ENCODE measurements around the gene CEP128. TPM values are rescaled to one million over a fixed set of nuclear protein-coding genes. Genes with fewer than 3 reads are reported as not detected.

CEP128 gene
- total RNA-seq, 4 donors from 2014 or later, result 13.9 to 18.1 (median 16.0) TPM

- no peaks in the 10 kb centered on the region for H3K9me3 ChIP-seq
- no peak for DNase-seq
- TF ChIP-seq CTCF (IDR thresholded peaks at IDR 0.05) (no peak), POLR2A (IDR thresholded peaks at IDR 0.05) (no peak)
- 66 to 75% methylated on average over 2 of the region's 2 CpGs for WGBS, 2 donors
- H3K27me3 ChIP-seq, result no peaks in the 10 kb centered on the region
- intact Hi-C loops (cut with DNase I), result no loop called here
- peaks cover 69 to 81% of the 10 kb centered on the region in 2 donors for H3K4me1 ChIP-seq
- H3K27ac ChIP-seq, result peak overlapping the region; percentile 73 to 94 (median 83)
- no peak overlapping the region for H3K4me3 ChIP-seq (replicated peaks in 1 of 3)
- H3K36me3 ChIP-seq, result no peaks in the 10 kb centered on the region
Observed at GRCh38 chr14:80982711-80983110, 41.2 kb upstream of the CEP128 start.

GRCh38 chr14:80981673-80982072 lies 40.1 kb upstream of the CEP128 start:
- no peak overlapping the region for H3K4me3 ChIP-seq (replicated peaks in 1 of 3)
- intact Hi-C loops (cut with DNase I), result no loop called here
- DNase-seq, result peak in 1 of 2 donors; percentile 29
- H3K27me3 ChIP-seq, result no peaks in the 10 kb centered on the region
- no peaks in the 10 kb centered on the region for H3K36me3 ChIP-seq
- no peak for TF ChIP-seq CTCF (IDR thresholded peaks at IDR 0.05)
- TF ChIP-seq POLR2A (IDR thresholded peaks at IDR 0.05), result no peak
- peak overlapping the region; percentile 73 to 94 (median 83) for H3K27ac ChIP-seq
- 70 to 79% methylated on average over 7 of the region's 7 CpGs for WGBS, 2 donors
- H3K4me1 ChIP-seq, result peaks cover 69 to 84% of the 10 kb centered on the region in 2 donors
- H3K9me3 ChIP-seq, result no peaks in the 10 kb centered on the region

- peak in 1 of 2 donors; percentile 33 for TF ChIP-seq POLR2A (IDR thresholded peaks at IDR 0.05)
- TF ChIP-seq CTCF (IDR thresholded peaks at IDR 0.05), result no peak
- peaks cover 71 to 84% of the 10 kb centered on the region in 2 donors for H3K4me1 ChIP-seq
- H3K4me3 ChIP-seq (replicated peaks in 1 of 3), result no peak overlapping the region
- H3K9me3 ChIP-seq, result no peaks in the 10 kb centered on the region
- H3K36me3 ChIP-seq, result no peaks in the 10 kb centered on the region
- no peak for DNase-seq
- peak overlapping the region; percentile 73 to 94 (median 83) for H3K27ac ChIP-seq
- WGBS, 2 donors, result 45 to 61% methylated on average over 3 of the region's 3 CpGs
- H3K27me3 ChIP-seq, result no peaks in the 10 kb centered on the region
- intact Hi-C loops (cut with DNase I), result no loop called here
Observed at GRCh38 chr14:80981156-80981555, 39.6 kb upstream of the CEP128 start.

GRCh38 chr14:80979951-80980350 lies 38.4 kb upstream of the CEP128 start:
- Histone ChIP-seq H3K27ac (peak overlapping the region; percentile 73 to 94 (median 83)), H3K4me1 (peaks cover 78 to 90% of the 10 kb centered on the region in 2 donors), H3K27me3 (no peaks in the 10 kb centered on the region), H3K36me3 (no peaks in the 10 kb centered on the region), H3K4me3 (replicated peaks in 1 of 3) (no peak overlapping the region), H3K9me3 (no peaks in the 10 kb centered on the region)
- DNase-seq, result no peak
- WGBS, 2 donors, result 52 to 59% methylated on average over 2 of the region's 2 CpGs
- TF ChIP-seq CTCF (IDR thresholded peaks at IDR 0.05) (no peak), POLR2A (IDR thresholded peaks at IDR 0.05) (peak in 1 of 2 donors; percentile 39)
- intact Hi-C loops (cut with DNase I), result no loop called here

GRCh38 chr14:80978403-80978802 lies 36.9 kb upstream of the CEP128 start:
- no peaks in the 10 kb centered on the region for H3K36me3 ChIP-seq
- no peaks in the 10 kb centered on the region for H3K27me3 ChIP-seq
- intact Hi-C loops (cut with DNase I), result no loop called here
- H3K4me3 ChIP-seq (replicated peaks in 1 of 3), result no peak overlapping the region
- H3K27ac ChIP-seq, result peak overlapping the region; percentile 73 to 94 (median 83)
- DNase-seq, result no peak
- TF ChIP-seq CTCF (IDR thresholded peaks at IDR 0.05) (no peak), POLR2A (IDR thresholded peaks at IDR 0.05) (no peak)
- no peaks in the 10 kb centered on the region for H3K9me3 ChIP-seq
- peaks cover 83 to 88% of the 10 kb centered on the region in 2 donors for H3K4me1 ChIP-seq
- 71 to 90% methylated on average over 2 of the region's 2 CpGs for WGBS, 2 donors

Data from thyroid gland (tissue), 4 donors.